HG03280 (cell line): Measurements from ENCODE around the gene ABHD6.
"Not testable (repeated sequence)": the region's sequence is repeated elsewhere in the genome, so short reads cannot be mapped to it uniquely, and the experiment has no call there.

Experiments
- ATAC-seq: cut with Tn5 transposase; IDR thresholded peaks from one replicate; pipeline ENCODE4 v1.9.1; 2021; ENCODE audit warnings: mild to moderate bottlenecking, moderate library complexity; ENCODE audit not compliant: unreplicated experiment

Gene ABHD6

DNA sequence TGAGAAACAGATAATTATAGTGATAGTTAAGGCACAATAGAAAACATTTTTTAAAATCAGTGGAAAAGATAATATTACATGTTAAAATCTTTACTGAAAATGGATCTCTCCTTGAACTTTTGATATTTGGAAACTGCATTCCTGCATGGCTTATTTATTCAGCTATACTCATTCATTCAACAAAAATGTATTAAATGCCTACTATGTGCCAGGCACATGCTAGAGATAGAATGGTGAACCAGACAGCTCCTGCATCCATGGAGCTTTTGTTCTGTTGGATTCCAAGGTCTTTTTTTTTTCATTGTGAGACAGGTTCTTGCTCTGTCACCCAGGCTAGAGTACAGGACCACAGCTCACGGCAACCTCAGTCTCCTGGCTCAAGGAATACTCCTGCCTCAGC, 99.6 kb downstream of the ABHD6 start:
- ATAC-seq: no peak

DNA sequence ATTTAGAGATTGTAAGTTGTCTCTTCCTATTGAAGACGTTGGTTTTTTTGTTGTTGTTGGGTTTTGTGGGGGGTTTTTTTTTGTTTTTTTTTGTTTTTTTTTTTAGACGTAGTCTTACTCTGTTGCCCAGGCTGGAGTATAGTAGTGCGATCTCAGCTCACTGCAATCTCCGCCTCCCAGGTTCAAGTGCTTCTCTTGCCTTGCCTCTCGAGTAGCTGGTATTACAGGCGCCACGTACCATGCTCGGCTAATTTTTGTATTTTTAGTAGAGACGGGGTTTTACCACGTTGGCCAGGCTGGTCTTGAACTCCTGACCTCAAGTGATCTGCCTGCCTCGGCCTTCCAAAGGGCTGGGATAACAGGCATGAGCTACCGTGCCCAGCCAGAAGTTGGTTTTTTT, 101.6 kb downstream of the ABHD6 start:
- not testable (repeated sequence) for ATAC-seq

DNA sequence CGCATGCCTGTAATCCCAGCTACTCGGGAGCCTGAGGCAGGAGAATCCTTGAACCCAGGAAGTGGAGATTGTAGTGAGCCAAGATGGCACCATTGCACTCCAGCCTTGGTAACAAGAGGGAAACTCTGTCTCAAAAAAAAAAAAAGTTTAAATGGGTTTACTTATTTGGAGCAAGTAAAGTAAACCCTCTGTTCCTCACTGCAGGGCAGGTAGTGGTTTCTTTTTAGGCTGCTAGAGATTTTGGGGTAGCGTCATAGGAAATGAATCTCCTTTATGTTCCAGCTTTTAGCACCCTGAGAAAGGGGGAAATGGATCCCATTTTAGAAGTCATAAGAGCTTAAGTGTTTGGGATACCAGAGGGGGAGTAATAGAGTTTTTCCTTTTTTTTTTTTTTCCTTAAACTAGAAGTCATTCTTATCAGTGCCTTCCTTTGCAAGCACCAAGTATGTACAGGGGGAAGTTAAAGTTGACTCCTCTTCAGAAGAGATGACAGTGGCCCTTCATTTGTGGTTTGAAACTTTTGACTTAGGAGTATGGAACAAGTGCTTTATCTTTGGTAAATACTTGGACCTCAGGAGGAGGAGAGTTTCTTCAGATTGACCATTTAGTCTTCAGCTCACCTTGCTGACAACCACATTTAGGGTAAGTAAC, 103.1 kb downstream of the ABHD6 start:
- no peak for ATAC-seq

DNA sequence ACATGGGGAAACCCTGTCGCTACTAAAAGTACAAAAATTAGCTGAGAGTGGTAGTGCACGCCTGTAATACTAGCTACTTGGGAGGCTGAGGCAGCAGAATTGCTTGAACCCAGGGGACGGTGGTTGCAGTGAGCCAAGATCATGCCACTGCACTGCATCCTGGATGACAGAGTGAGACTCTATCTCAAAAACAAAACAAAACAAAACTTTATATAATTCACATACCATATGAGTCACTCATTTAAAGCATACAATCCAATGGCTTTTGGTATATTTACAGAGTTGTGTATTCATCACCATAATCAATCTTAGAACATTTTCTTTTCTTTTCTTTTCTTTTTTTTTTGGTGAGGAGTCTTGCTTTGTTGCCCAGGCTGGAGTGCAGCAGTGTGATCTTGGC, 103.8 kb downstream of the ABHD6 start:
- no peak for ATAC-seq

GRCh38 chr3:58342676-58343075, 105.1 kb downstream of the ABHD6 start:
- ATAC-seq: no peak
